K562 (cell line): ENCODE measurements around the gene HIVEP2. TPM values are rescaled to one million over a fixed set of nuclear protein-coding genes. Genes with fewer than 3 reads are reported as not detected.

Experiments
- ATAC-seq: fragments of 200-7000 bp; cut with Tn5 transposase; 3 replicates; pipeline ENCODE4 v1.9.1; 2020; ENCODE audit warnings: moderate library complexity
- BruUV-seq: library from RNA; stranded (reverse); fragments of 400-500 nt; replicated peaks from 2 replicates; lab custom pipeline; 2021; lab: Mats Ljungman, UMichigan
- CTCF ChIA-PET: fragments of 300-600 bp; formaldehyde crosslinking; extraction: SDS; loops from one replicate; lab custom pipeline; 2021; ENCODE audit warnings: low intra/inter-chr PET ratio; lab: Yijun Ruan, JAX
- POLR2A ChIA-PET: fragments of 300-600, 350-650 bp; sonication (Branson Sonifier 250); formaldehyde crosslinking; extraction: SDS; loops from one replicate; lab custom pipeline; 2021; ENCODE audit warnings: antibody characterized with exemption, inconsistent platforms; lab: Yijun Ruan, JAX
- DNase-seq, 4 experiments: peaks; one replicate each; pipeline versions ENCODE4 v3.0.0 to v3.0.0-alpha.2; 2011 to 2018; ENCODE audit warnings: low spot score in 3 of 4, mixed read lengths in 3 of 4; ENCODE audit errors: extremely low read depth in 1 of 4
- FAIRE-seq: peaks from 2 replicates; lab custom pipeline; 2011; peaks lifted over from hg19 to GRCh38; lab: Jason Lieb, UNC
- H2AFZ ChIP-seq: 2 replicates; pipeline ENCODE4 v1.6.0; 2011; ENCODE audit warnings: low read depth, low read length, control low read depth, inconsistent platforms
- H3K27ac ChIP-seq: fragments of 200-600 bp; 3 replicates; pipeline ENCODE4 v1.8.0; 2011; ENCODE audit warnings: low read depth, mild to moderate bottlenecking, control low read depth, inconsistent platforms, low read length, moderate library complexity, mixed read lengths; ENCODE audit errors: extremely low read depth
- H3K27me3 ChIP-seq, 2 experiments: fragments of 300-600 bp in 1 of 2; 2 replicates in 1 of 2; 3 replicates in 1 of 2; pipeline versions ENCODE4 v1.6.0 to v1.8.0; 2011; ENCODE audit warnings: inconsistent platforms in 2 of 2, low read length in 2 of 2, mild to moderate bottlenecking in 1 of 2, mixed read lengths in 1 of 2, moderate library complexity in 1 of 2; ENCODE audit not compliant: control insufficient read depth in 2 of 2, insufficient read depth in 2 of 2
- H3K36me3 ChIP-seq: fragments of 300-600 bp; 3 replicates; pipeline ENCODE4 v1.8.0; 2011; ENCODE audit warnings: mild to moderate bottlenecking, low read length, inconsistent platforms; ENCODE audit not compliant: control insufficient read depth, insufficient read depth
- H3K4me1 ChIP-seq, 2 experiments: fragments of 200-600 bp in 1 of 2; replicated peaks in 1 of 2; 2 replicates in 1 of 2; 3 replicates in 1 of 2; pipeline versions ENCODE4 v1.5.1 to v1.8.0; 2011; ENCODE audit warnings: inconsistent platforms in 2 of 2, low read length in 2 of 2, mild to moderate bottlenecking in 1 of 2, mixed read lengths in 1 of 2, moderate library complexity in 1 of 2; ENCODE audit not compliant: control insufficient read depth in 2 of 2, insufficient read depth in 2 of 2
- H3K4me2 ChIP-seq: 2 replicates; pipeline ENCODE4 v1.6.1; 2011; ENCODE audit warnings: low read length, control low read depth, inconsistent platforms, mixed read lengths; ENCODE audit not compliant: insufficient read depth
- H3K4me3 ChIP-seq: fragments of 200-600 bp; sonication (generic), shearing (Covaris generic); 2 replicates; pipeline ENCODE4 v1.5.1; 2016; ENCODE audit warnings: control low read depth, inconsistent platforms
- H3K79me2 ChIP-seq: fragments of 200-600 bp; 3 replicates; pipeline ENCODE4 v1.8.0; 2011; ENCODE audit warnings: low read length, inconsistent platforms; ENCODE audit not compliant: control insufficient read depth, insufficient read depth
- H3K9ac ChIP-seq, 2 experiments: 2 replicates each; pipeline versions ENCODE4 v1.6.0 to v1.6.1; 2011; ENCODE audit warnings: low read depth in 2 of 2, low read length in 2 of 2, control low read depth in 1 of 2, inconsistent platforms in 1 of 2, mild to moderate bottlenecking in 1 of 2, mixed read lengths in 1 of 2; ENCODE audit not compliant: insufficient read depth in 1 of 2
- H3K9me1 ChIP-seq: one replicate; pipeline ENCODE4 v1.6.0; 2011; ENCODE audit warnings: inconsistent platforms, mild to moderate bottlenecking, low read length, moderate library complexity; ENCODE audit not compliant: control insufficient read depth, insufficient read depth
- H3K9me3 ChIP-seq: replicated peaks from 2 replicates; pipeline ENCODE4 v1.5.1; 2011; ENCODE audit warnings: low read depth, low read length, inconsistent platforms; ENCODE audit not compliant: control insufficient read depth, insufficient read depth
- H4K20me1 ChIP-seq: replicated peaks from 2 replicates; pipeline ENCODE4 v1.6.1; 2011; ENCODE audit warnings: low read length, inconsistent platforms, mixed read lengths; ENCODE audit not compliant: control insufficient read depth, insufficient read depth
- CBFA2T3 ChIP-seq: fragments of 450-650 bp; IDR thresholded peaks from 2 replicates; pipeline ENCODE4 v1.6.1; 2017
- CHD1 ChIP-seq: fragments of 200-600 bp; sonication (generic); IDR thresholded peaks from one replicate; pipeline ENCODE4 v1.6.1; 2012; ENCODE audit warnings: mild to moderate bottlenecking, moderate library complexity, low read length, inconsistent platforms
- ELF4 ChIP-seq: fragments of 450-650 bp; formaldehyde crosslinking; IDR thresholded peaks from 2 replicates; pipeline ENCODE4 v1.4.0; 2022; ENCODE audit warnings: missing genetic modification characterization
- HMG20B ChIP-seq: fragments of 250-450 bp; sonication (Bioruptor Pico); IDR thresholded peaks from 2 replicates; pipeline ENCODE4 v1.5.0; 2021; ENCODE audit warnings: mild to moderate bottlenecking
- HNRNPK ChIP-seq: fragments of 200-400 bp; formaldehyde crosslinking; IDR thresholded peaks from one replicate; pipeline ENCODE4 v1.6.1; 2018; ENCODE audit warnings: mild to moderate bottlenecking, low read depth, low read length; ENCODE audit not compliant: poor library complexity, severe bottlenecking
- HNRNPUL1 ChIP-seq: fragments of 200-400 bp; formaldehyde crosslinking; IDR thresholded peaks from 2 replicates; pipeline ENCODE4 v1.6.1; 2017; ENCODE audit warnings: low read length
- HOXB6 ChIP-seq: fragments of 250-450 bp; sonication (Bioruptor Pico); IDR thresholded peaks from 2 replicates; pipeline ENCODE4 v1.5.1; 2022; ENCODE audit warnings: mild to moderate bottlenecking, borderline replicate concordance
- LEF1 ChIP-seq: fragments of 450-650 bp; IDR thresholded peaks from 2 replicates; pipeline ENCODE4 v1.6.1; 2016; ENCODE audit warnings: mild to moderate bottlenecking
- MTA3 ChIP-seq: fragments of 450-650 bp; formaldehyde crosslinking; IDR thresholded peaks from 2 replicates; pipeline ENCODE4 v1.6.1; 2017; ENCODE audit warnings: mild to moderate bottlenecking, borderline replicate concordance
- NRF1 ChIP-seq, 2 experiments: fragments of 450-650 bp; IDR thresholded peaks in 1 of 2; conservative IDR thresholded peaks in 1 of 2; 2 replicates each; pipeline ENCODE4 v1.6.1; 2014; ENCODE audit warnings: mild to moderate bottlenecking in 2 of 2
- PURB ChIP-seq: sonication (generic); formaldehyde crosslinking; IDR thresholded peaks from 2 replicates; pipeline ENCODE4 v1.9.0; 2021; ENCODE audit warnings: low read depth, mild to moderate bottlenecking, missing genetic modification reagents
- RBM15 ChIP-seq: fragments of 200-400 bp; formaldehyde crosslinking; IDR thresholded peaks from 2 replicates; pipeline ENCODE4 v1.6.1; 2018; ENCODE audit warnings: mild to moderate bottlenecking, low read length, moderate library complexity; ENCODE audit not compliant: insufficient read depth
- SIRT6 ChIP-seq: IDR thresholded peaks from one replicate; pipeline ENCODE4 v1.6.1; 2012; ENCODE audit warnings: low read depth, mild to moderate bottlenecking, control low read depth, inconsistent platforms, low read length, moderate library complexity
- ZNF232 ChIP-seq: sonication (generic); formaldehyde crosslinking; IDR thresholded peaks from 2 replicates; pipeline ENCODE4 v1.8.0; 2022; ENCODE audit warnings: mild to moderate bottlenecking, missing genetic modification reagents
- WGBS: fragments of 100-300 bp; shearing (Covaris generic); methylation state at CpG from one replicate; pipeline ENCODE4 v1.1.6; 2016; ENCODE audit warnings: low coverage, mixed read lengths; ENCODE audit not compliant: insufficient coverage; ENCODE audit errors: missing lambda C conversion rate; 5-methylcytosine and 5-hydroxymethylcytosine counted together
- in situ Hi-C: fragments of 300-500 bp; cut with MboI; formaldehyde crosslinking; loops from 4 replicates; pipeline ENCODE4 v1.15.0; 2018; ENCODE audit warnings: inconsistent platforms, mixed read lengths
- intact Hi-C: fragments of 100-400 bp; cut with micrococcal nuclease; formaldehyde crosslinking; loops from 2 replicates; pipeline ENCODE4 v1.14.2; 2022
- polyA plus RNA-seq, 8 experiments: library from polyadenylated mRNA; depleted of rRNA in 4 of 8; stranded (reverse) in 5 of 8; unstranded in 3 of 8; fragments of >200 nt; fragmentation: Nextera tagmentation in 2 of 8; fragmentation: Illumina TruSeq in 1 of 8; extraction: Ambion mirVana in 2 of 8; extraction: Trizol in 1 of 8; gene quantifications; 2 replicates each; pipeline versions ENCODE4 v1.2.1 to v1.2.3, GENCODE V29; 2011 to 2014; ENCODE audit warnings: inconsistent platforms in 1 of 8, missing spikeins in 1 of 8
- total RNA-seq, 7 experiments: library from RNA; depleted of rRNA in 6 of 7; stranded (reverse); fragments of >200 nt in 6 of 7; fragmentation: Illumina TruSeq in 2 of 7; extraction: Trizol in 2 of 7; gene quantifications; 2 replicates each; pipeline versions ENCODE4 v1.2.1 to v1.2.3, GENCODE V29; 2011 to 2021; ENCODE audit warnings: low replicate concordance in 1 of 7
- TF ChIP-seq, protein P1 (sequence below): fragments of 450-650 bp; formaldehyde crosslinking; IDR thresholded peaks from 2 replicates; pipeline ENCODE4 v1.4.0; 2020; ENCODE audit warnings: mild to moderate bottlenecking, moderate library complexity
- TF ChIP-seq, protein P2 (sequence below): sonication (generic); formaldehyde crosslinking; IDR thresholded peaks from 2 replicates; pipeline ENCODE4 v1.8.1; 2023; ENCODE audit warnings: mild to moderate bottlenecking, missing genetic modification reagents, moderate library complexity

Gene HIVEP2
- total and polyA plus RNA-seq, 9 of the 15 experiments (the other 6 are each of a cell fraction or from before 2014, with no cell fraction given) = under 0.01 to 1.2 (median 0.31) TPM

DNA sequence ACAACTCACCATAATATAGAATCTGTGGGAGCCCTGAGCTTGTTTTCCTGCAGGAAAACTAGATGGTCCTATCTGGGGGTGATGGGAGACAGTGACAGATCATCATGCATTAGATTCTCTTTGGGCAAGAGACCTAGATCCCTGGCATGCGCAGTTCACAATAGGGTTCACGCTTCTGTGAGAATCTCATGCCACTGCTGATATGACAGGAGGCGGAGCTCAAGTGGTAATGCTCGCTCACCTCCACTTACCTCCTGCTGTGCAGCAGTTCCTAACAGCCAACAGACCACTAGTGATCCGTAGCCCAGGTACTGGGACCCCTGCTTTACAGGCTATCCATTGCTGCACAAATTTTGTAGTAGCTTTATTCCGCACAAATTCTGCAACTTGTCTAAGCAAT, 84.5 kb downstream of the HIVEP2 start:
- WGBS = 2% methylated on average over 6 of the region's 6 CpGs
- CTCF ChIA-PET = no interaction called here
- POLR2A ChIA-PET = interaction anchor here (0.7 kb wide), 1 partner anchor 38 kb away, joined by 3 read pairs; no protein-coding TSS in a partner anchor

DNA sequence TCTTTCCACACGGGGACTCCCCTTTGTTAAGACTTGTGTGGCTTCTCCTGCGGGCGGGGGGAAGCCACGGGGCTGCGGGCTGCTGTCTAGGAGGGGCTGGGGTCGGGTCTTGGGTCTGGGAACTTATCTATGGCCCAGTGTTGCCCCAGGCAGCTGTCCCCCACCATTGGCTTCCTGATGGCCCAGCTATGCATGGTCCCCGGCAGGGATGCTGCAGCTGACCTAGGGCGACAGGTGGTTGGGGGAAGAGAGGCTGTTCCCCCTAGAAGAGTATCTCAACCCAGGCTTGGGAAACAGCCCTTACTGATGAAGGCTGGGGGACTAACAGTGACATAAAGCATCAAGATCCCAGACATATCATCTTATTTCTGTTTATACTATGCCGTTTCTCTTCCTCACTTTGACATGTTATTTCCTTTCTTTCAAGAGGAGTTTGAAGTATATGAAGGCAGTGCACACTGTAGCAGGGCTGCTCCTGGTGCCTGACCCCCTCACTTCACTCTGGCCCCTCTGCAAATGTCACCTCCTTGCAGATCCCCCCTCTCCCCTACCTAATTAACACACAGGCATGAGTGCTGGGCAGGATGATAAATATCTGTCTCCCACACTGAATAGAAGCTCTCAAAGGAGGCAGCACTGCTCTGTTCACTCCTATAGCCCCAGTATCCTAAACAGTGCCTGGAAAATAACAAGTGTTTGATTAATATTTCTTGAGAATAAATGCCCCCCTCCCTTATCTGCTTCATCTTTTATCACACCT, 87.0 kb downstream of the HIVEP2 start:
- in situ Hi-C loops = no loop called here
- intact Hi-C loops = no loop called here
- Histone ChIP-seq H3K36me3 (no peaks in the 10 kb centered on the region), H3K79me2 (no peaks in the 10 kb centered on the region), H4K20me1 (no peaks in the 10 kb centered on the region), H3K9ac (no peak overlapping the region), H3K4me3 (no peak overlapping the region), H3K9me3 (no peaks in the 10 kb centered on the region), H3K27ac (no peak overlapping the region), H3K4me1 (no peaks in the 10 kb centered on the region), H2AFZ (no peak overlapping the region), H3K4me2 (no peak overlapping the region), H3K27me3 (peaks cover 5 to 8% of the 10 kb centered on the region in 2 experiments; a peak in 3 of 5 replicates), H3K9me1 (no peaks in the 10 kb centered on the region)
- ChIA-PET POLR2A (no interaction called here), CTCF (no interaction called here)
- FAIRE-seq = no peak
- 7% methylated on average over 9 of the region's 9 CpGs for WGBS
- ATAC-seq = no peak
- DNase-seq = no peak
- BruUV-seq = no TSS peak
- TF ChIP-seq, protein P1, sequence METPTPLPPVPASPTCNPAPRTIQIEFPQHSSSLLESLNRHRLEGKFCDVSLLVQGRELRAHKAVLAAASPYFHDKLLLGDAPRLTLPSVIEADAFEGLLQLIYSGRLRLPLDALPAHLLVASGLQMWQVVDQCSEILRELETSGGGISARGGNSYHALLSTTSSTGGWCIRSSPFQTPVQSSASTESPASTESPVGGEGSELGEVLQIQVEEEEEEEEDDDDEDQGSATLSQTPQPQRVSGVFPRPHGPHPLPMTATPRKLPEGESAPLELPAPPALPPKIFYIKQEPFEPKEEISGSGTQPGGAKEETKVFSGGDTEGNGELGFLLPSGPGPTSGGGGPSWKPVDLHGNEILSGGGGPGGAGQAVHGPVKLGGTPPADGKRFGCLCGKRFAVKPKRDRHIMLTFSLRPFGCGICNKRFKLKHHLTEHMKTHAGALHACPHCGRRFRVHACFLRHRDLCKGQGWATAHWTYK = no peak
- no peak for TF ChIP-seq HNRNPK
- no peak for TF ChIP-seq LEF1
- TF ChIP-seq ELF4 (CRISPR knock-in tag) = no peak
- no peak for TF ChIP-seq SIRT6
- TF ChIP-seq, protein P2, sequence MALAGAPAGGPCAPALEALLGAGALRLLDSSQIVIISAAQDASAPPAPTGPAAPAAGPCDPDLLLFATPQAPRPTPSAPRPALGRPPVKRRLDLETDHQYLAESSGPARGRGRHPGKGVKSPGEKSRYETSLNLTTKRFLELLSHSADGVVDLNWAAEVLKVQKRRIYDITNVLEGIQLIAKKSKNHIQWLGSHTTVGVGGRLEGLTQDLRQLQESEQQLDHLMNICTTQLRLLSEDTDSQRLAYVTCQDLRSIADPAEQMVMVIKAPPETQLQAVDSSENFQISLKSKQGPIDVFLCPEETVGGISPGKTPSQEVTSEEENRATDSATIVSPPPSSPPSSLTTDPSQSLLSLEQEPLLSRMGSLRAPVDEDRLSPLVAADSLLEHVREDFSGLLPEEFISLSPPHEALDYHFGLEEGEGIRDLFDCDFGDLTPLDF (CRISPR knock-in tag) = no peak
- no peak for TF ChIP-seq ZNF232 (CRISPR knock-in tag)
- no peak for TF ChIP-seq RBM15
- no peak for TF ChIP-seq HNRNPUL1
- no peak for TF ChIP-seq HMG20B (CRISPR knock-in tag)
- TF ChIP-seq HOXB6 (CRISPR knock-in tag) = no peak

More for the DNA sequence above, 84.5 kb downstream of the HIVEP2 start:
- Histone ChIP-seq H3K9me3 (no peaks in the 10 kb centered on the region), H3K9ac (no peak overlapping the region), H3K4me1 (no peaks in the 10 kb centered on the region), H3K4me3 (no peak overlapping the region), H3K36me3 (no peaks in the 10 kb centered on the region), H2AFZ (no peak overlapping the region), H3K79me2 (no peaks in the 10 kb centered on the region), H3K27ac (no peak overlapping the region), H3K4me2 (no peak overlapping the region), H3K9me1 (no peaks in the 10 kb centered on the region), H3K27me3 (peaks cover 0 to 3% of the 10 kb centered on the region in 2 experiments; a peak in 1 of 5 replicates), H4K20me1 (no peaks in the 10 kb centered on the region)
- in situ Hi-C loops (no loop called here), intact Hi-C loops (no loop called here)
- no peak for FAIRE-seq
- no peak for TF ChIP-seq MTA3
- no peak for TF ChIP-seq CBFA2T3
- 0 out of 4 replicates have a peak, but pooled peaks of 1 of the 2 experiments have one; percentile 18 for TF ChIP-seq NRF1 (conservative IDR thresholded peaks at IDR 0.05 in 1 of 2, IDR thresholded peaks at IDR 0.05 in 1 of 2)
- TF ChIP-seq CHD1 = no peak
- TF ChIP-seq PURB = no peak
- DNase-seq = no peak
- no peak for ATAC-seq
- no TSS peak for BruUV-seq
